Mammary epithelial cell (primary cell): ENCODE measurements around the gene CLDN14.

Experiments
- EZH2 ChIP-seq: IDR thresholded peaks from 2 replicates; pipeline ENCODE4 v1.6.1; 2012; ENCODE audit warnings: low read length, inconsistent platforms, borderline replicate concordance
- TF ChIP-seq, protein P1 (sequence below), 2 donors: IDR thresholded peaks in 1 of 2; conservative IDR thresholded peaks in 1 of 2; 2 replicates each; pipeline ENCODE4 v1.5.1; 2011 to 2012; ENCODE audit warnings: inconsistent platforms in 2 of 2, low read length in 2 of 2, mild to moderate bottlenecking in 2 of 2, control low read depth in 1 of 2, low read depth in 1 of 2; ENCODE audit not compliant: insufficient read depth in 1 of 2; ENCODE audit errors: extremely low read depth in 1 of 2

- TF ChIP-seq, protein P1, sequence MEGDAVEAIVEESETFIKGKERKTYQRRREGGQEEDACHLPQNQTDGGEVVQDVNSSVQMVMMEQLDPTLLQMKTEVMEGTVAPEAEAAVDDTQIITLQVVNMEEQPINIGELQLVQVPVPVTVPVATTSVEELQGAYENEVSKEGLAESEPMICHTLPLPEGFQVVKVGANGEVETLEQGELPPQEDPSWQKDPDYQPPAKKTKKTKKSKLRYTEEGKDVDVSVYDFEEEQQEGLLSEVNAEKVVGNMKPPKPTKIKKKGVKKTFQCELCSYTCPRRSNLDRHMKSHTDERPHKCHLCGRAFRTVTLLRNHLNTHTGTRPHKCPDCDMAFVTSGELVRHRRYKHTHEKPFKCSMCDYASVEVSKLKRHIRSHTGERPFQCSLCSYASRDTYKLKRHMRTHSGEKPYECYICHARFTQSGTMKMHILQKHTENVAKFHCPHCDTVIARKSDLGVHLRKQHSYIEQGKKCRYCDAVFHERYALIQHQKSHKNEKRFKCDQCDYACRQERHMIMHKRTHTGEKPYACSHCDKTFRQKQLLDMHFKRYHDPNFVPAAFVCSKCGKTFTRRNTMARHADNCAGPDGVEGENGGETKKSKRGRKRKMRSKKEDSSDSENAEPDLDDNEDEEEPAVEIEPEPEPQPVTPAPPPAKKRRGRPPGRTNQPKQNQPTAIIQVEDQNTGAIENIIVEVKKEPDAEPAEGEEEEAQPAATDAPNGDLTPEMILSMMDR (conservative IDR thresholded peaks at IDR 0.05 in 1 of 2, IDR thresholded peaks at IDR 0.05 in 1 of 2; ENCODE audit: extremely low read depth in 1 of 2, insufficient read depth in 1 of 2, low read depth in 1 of 2, low read length in 2 of 2) = no peak
- no peak for TF ChIP-seq EZH2
Measured at GRCh38 chr21:36433059-36433709, 46.7 kb downstream of the CLDN14 start.
